MM.1S (cell line): ENCODE data around the gene POLR2J.
"Not testable (repeated sequence)": the region's sequence is repeated elsewhere in the genome, so short reads cannot be mapped to it uniquely, and the experiment has no call there.

ENCODE experiments used
- DNase-seq: peaks from one replicate; pipeline ENCODE4 v3.0.0-alpha.2; 2015
- H2AFZ ChIP-seq: fragments of 300-600 bp; sonication (generic); 2 replicates; pipeline ENCODE4 v1.6.0; 2016; ENCODE audit warnings: antibody characterized with exemption, low read length
- H3F3A ChIP-seq: fragments of 300-600 bp; sonication (generic); 2 replicates; pipeline ENCODE4 v1.6.1; 2016; ENCODE audit warnings: mild to moderate bottlenecking, antibody characterized with exemption, low read length, moderate library complexity, mixed read lengths; ENCODE audit not compliant: insufficient read depth
- H3K27ac ChIP-seq: fragments of 300-600 bp; sonication (generic); 2 replicates; pipeline ENCODE4 v1.5.1; 2016; ENCODE audit warnings: mild to moderate bottlenecking, low read length
- H3K27me3 ChIP-seq: fragments of 300-600 bp; sonication (generic); replicated peaks from 2 replicates; pipeline ENCODE4 v1.6.0; 2016; ENCODE audit warnings: low read length; ENCODE audit not compliant: insufficient read depth
- H3K36me3 ChIP-seq: fragments of 300-600 bp; sonication (generic); replicated peaks from 2 replicates; pipeline ENCODE4 v1.6.1; 2016; ENCODE audit warnings: mild to moderate bottlenecking, low read length, mixed read lengths; ENCODE audit not compliant: insufficient read depth
- H3K4me1 ChIP-seq: fragments of 300-600 bp; sonication (generic); 2 replicates; pipeline ENCODE4 v1.6.1; 2016; ENCODE audit warnings: low read length, mixed read lengths
- H3K4me2 ChIP-seq: fragments of 300-600 bp; sonication (generic); 2 replicates; pipeline ENCODE4 v1.6.0; 2016; ENCODE audit warnings: low read depth, low read length
- H3K4me3 ChIP-seq: fragments of 300-600 bp; sonication (generic); 2 replicates; pipeline ENCODE4 v1.5.1; 2016; ENCODE audit warnings: low read length, mixed read lengths
- H3K79me2 ChIP-seq: fragments of 300-600 bp; sonication (generic); 2 replicates; pipeline ENCODE4 v1.6.1; 2016; ENCODE audit warnings: mixed run types, low read length, mixed read lengths
- H3K9ac ChIP-seq: fragments of 300-600 bp; sonication (generic); 2 replicates; pipeline ENCODE4 v1.6.1; 2016; ENCODE audit warnings: low read length, mixed read lengths
- H3K9me2 ChIP-seq: fragments of 300-600 bp; sonication (generic); replicated peaks from 2 replicates; pipeline ENCODE4 v1.6.1; 2016; ENCODE audit warnings: mild to moderate bottlenecking, low read length, mixed read lengths; ENCODE audit not compliant: insufficient read depth
- H3K9me3 ChIP-seq: fragments of 300-600 bp; sonication (generic); replicated peaks from 2 replicates; pipeline ENCODE4 v1.6.1; 2016; ENCODE audit warnings: mild to moderate bottlenecking, low read length, mixed read lengths; ENCODE audit not compliant: insufficient read depth
- H4K20me1 ChIP-seq: fragments of 300-600 bp; sonication (generic); 2 replicates; pipeline ENCODE4 v1.6.1; 2016; ENCODE audit warnings: mild to moderate bottlenecking, low read length, moderate library complexity, mixed read lengths; ENCODE audit not compliant: insufficient read depth
- TF ChIP-seq, protein P1 (sequence below): fragments of 300-600 bp; sonication (generic); IDR thresholded peaks from 2 replicates; pipeline ENCODE4 v1.5.1; 2016; ENCODE audit warnings: antibody characterized with exemption, low read length, mixed read lengths

Gene POLR2J

DNA sequence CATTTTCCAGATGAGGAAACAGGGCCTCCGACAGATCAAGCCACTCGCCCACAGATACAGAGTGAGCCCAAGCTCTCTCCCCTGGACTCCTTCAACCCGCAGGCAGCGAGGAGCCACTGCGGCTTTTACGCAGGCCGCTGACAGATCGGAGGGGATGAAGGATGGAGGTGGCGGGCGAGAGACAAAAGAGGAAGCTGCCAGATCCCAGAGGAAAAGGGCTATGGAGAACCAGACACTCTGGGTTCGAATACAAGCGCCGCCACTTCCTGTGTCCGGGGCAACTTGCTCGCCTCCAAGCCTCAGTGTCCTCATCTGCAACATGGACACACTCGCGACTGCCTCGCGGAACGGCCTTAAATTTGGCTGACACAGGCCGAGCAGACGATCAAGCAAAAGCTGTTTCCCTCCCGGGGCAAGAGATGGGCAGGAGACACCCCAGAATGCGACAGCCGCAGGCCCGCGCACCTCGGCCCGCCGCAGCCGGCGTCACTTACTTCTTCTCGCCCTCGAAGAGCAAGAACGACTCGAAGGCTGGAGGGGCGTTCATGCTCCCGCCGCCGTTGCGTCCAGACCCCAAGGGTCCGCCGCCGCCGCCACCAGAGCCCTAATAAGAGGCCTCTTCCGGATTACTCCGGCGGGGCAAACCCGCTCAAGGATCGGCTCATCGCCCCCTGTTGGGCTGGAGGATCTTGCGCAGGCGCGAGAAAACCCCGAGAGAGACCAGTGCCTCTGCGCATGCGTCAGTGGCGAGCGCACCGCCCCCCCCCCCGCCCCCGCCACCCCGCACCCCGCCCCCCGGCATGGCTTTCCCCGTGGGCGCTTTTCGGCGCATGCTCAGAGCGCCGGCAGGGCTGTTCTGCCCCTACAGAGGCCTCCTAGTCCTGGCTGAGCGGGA is at the start of gene POLR2J:
TSS of gene POLR2J (minus strand) at position 609 of the 895 bp plus-strand sequence. CDS start at position 547, 62 bp downstream.
- H3K9ac ChIP-seq, H3K9me2 ChIP-seq, H3K79me2 ChIP-seq, H3K4me1 ChIP-seq, H3F3A ChIP-seq, H4K20me1 ChIP-seq, H3K9me3 ChIP-seq, H3K4me2 ChIP-seq, H3K36me3 ChIP-seq, H3K27ac ChIP-seq, H2AFZ ChIP-seq, H3K27me3 ChIP-seq, H3K4me3 ChIP-seq: not testable (repeated sequence)
- TF ChIP-seq, protein P1, sequence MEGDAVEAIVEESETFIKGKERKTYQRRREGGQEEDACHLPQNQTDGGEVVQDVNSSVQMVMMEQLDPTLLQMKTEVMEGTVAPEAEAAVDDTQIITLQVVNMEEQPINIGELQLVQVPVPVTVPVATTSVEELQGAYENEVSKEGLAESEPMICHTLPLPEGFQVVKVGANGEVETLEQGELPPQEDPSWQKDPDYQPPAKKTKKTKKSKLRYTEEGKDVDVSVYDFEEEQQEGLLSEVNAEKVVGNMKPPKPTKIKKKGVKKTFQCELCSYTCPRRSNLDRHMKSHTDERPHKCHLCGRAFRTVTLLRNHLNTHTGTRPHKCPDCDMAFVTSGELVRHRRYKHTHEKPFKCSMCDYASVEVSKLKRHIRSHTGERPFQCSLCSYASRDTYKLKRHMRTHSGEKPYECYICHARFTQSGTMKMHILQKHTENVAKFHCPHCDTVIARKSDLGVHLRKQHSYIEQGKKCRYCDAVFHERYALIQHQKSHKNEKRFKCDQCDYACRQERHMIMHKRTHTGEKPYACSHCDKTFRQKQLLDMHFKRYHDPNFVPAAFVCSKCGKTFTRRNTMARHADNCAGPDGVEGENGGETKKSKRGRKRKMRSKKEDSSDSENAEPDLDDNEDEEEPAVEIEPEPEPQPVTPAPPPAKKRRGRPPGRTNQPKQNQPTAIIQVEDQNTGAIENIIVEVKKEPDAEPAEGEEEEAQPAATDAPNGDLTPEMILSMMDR: peak; percentile 7; the same call in 1 of the 2 replicates
- peak; percentile 86 for DNase-seq

DNA sequence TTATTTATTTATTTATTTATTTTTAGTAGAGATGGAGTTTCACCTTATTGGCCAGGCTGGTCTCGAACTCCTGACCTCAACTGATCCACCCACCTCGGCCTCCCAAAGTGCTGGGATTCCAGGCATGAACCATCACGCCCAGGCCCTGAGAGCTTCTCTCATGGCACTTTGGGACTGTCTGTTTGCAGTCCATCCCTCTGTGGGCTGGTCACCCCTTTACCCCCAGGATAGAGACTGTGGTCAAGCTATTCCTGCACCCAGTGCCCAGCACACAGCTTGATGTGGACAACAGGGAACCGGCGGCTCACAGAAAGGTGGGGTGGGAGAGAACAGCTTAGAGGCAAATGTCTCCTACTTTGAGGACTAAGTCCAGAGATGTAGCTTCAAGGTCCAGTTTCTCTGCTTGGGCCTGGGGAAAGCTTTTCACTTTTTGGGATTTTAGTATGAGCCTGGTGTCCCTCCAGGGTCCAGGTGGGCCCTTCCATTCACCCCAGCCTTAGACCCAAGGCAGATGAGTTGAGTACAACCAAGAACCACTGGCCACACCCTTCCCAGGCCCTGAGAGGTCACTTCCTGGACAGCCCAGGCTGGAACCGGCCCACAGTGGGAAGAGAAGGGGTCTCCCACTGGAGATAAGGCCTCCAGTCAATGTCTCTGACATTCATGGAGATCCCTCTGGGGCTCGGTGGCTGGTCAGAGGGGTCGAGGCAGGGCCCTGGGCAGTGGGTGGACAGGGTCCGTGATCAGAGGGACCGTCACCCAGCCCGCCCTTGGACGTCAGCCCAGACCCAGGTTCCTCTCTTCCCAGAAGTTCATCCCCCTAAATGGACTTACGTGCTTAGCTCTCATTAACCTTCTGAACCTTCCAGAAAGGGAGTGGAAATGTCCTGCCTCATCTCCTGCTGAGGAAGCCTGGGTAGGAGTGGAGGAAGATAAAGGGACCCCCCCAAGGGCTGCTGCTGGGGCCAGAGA is 49.4 kb upstream of the POLR2J start:
- not testable (repeated sequence) for H3K9me2 ChIP-seq, H3K27me3 ChIP-seq, H3F3A ChIP-seq, H3K4me2 ChIP-seq, H3K27ac ChIP-seq, H4K20me1 ChIP-seq, H2AFZ ChIP-seq, H3K36me3 ChIP-seq, H3K9ac ChIP-seq, H3K4me1 ChIP-seq, DNase-seq, H3K9me3 ChIP-seq, H3K4me3 ChIP-seq, H3K79me2 ChIP-seq

DNA sequence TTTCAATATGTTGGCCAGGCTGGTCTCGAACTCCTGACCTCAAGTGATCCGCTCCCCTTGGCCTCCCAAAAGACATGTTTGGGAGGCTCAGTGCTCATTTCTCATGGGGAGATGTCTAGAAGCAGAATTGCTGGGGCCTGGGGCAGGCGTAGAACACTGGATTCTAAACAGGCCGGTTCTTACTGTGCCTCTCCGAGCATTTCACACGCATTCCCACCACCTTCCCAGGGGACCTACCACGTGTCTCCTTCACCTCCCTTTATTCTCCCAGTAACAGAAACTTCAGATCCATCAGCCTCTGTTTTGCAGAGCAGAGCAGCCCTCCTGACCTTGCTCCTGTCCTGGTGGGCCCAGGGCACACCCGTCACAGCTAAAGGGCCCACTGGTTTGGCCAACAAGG is 48.5 kb upstream of the POLR2J start:
- not testable (repeated sequence) for H3K79me2 ChIP-seq, H3K36me3 ChIP-seq, H3K9me3 ChIP-seq, H3K27ac ChIP-seq, H3K4me2 ChIP-seq, DNase-seq, H3K27me3 ChIP-seq, H3F3A ChIP-seq, H4K20me1 ChIP-seq, H3K9me2 ChIP-seq, H3K4me1 ChIP-seq, H3K9ac ChIP-seq, H3K4me3 ChIP-seq, H2AFZ ChIP-seq

DNA sequence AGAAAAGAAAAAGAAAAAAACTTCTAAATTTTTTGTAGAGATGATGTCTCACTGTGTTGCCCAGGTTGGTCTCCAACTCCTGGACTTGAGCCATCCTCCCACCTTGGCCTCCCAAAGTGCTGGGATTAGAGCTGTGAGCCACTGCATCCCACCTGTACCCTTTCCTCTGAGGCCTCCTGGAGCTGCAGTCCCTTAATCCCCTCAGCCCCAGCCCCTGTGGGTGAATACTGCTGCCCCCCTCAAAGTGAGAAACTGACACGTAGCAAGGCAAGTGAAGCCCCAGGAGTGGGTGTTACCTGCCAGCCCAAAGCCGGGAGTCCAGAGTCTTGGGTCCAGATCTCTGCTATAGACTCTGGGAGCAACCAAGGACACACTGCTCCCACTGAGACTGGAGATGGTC is 46.1 kb upstream of the POLR2J start:
- H3K4me1 ChIP-seq, H3F3A ChIP-seq, H3K79me2 ChIP-seq, H4K20me1 ChIP-seq, DNase-seq, H3K9me3 ChIP-seq, H3K9me2 ChIP-seq, H3K4me3 ChIP-seq, H3K27me3 ChIP-seq, H3K4me2 ChIP-seq, H2AFZ ChIP-seq, H3K9ac ChIP-seq, H3K27ac ChIP-seq, H3K36me3 ChIP-seq: not testable (repeated sequence)

DNA sequence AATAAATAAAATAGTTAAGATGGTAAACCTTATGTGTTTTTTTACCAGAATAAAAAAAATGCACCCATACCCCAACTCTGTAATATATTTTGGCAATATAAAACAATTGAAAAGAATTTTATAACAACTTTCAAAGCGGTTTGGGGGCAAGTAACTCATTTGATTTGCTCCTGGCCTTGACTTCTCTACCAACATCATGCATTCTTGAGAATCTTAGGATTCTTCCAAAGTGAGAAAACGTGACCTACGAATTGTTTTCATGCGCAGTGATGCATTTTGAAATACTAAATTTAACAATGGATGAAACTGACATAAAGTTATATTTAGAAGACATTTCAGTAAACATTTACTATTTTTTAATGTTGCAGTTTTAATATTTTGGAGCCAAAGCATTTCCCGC is 42.1 kb upstream of the POLR2J start:
- not testable (repeated sequence) for H3K4me1 ChIP-seq, H3K27ac ChIP-seq, H3K4me3 ChIP-seq, H3K36me3 ChIP-seq, H3K9me2 ChIP-seq, H4K20me1 ChIP-seq, H3F3A ChIP-seq, H3K9me3 ChIP-seq, H3K4me2 ChIP-seq, H3K27me3 ChIP-seq, DNase-seq, H2AFZ ChIP-seq, H3K79me2 ChIP-seq, H3K9ac ChIP-seq

DNA sequence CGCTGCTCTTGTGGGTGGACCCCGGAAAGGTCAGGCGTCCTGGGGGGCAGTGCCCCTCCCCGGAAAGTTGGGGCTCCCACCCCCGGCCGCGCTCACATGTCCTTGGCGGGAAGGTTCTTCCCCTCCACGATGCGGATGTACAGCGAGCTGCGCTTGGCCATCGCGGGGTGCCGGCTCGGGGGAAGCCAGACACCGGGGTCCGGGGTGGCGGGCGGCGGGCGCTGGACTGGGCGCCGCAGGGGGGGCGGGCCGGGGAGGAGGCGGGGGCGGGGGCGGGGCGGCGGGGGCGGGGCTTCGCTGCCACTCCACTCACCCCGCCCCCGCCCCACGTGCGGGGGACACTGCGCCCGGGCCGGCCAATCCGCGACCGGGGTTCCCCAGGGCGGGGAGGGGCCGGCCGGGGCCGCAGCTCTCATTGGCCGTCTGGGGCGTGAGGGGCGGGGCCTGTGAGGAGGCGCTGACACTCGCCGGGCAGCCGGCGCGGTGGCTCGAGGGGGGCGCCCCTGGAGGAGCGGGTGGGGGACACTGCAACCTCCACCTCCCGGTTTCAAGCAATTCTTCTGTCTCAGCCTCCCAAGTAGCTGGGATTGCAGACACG is 38.9 kb upstream of the POLR2J start, which contains the start of gene RASA4B:
TSS of gene RASA4B (minus strand) at position 228 of the 598 bp plus-strand sequence. CDS start at position 161, 67 bp downstream.
- H4K20me1 ChIP-seq, H3K36me3 ChIP-seq, H3K27ac ChIP-seq, H3F3A ChIP-seq, H3K27me3 ChIP-seq, H3K4me2 ChIP-seq, H3K79me2 ChIP-seq, H3K4me1 ChIP-seq, H2AFZ ChIP-seq, H3K9ac ChIP-seq, H3K9me3 ChIP-seq, H3K9me2 ChIP-seq: not testable (repeated sequence)
- peak within 1 kb of the TSS; percentile 39; the same call in 1 of the 2 replicates for H3K4me3 ChIP-seq
- peak; percentile 19 for DNase-seq
